ENCODE data around the gene RANBP17. TPM values are rescaled to one million over a fixed set of nuclear protein-coding genes. Genes with fewer than 3 reads are reported as not detected.
A peak's percentile ranks its signal among the peaks of the same experiment; 100 is the strongest.

Gene RANBP17
- total RNA-seq, 1 experiment from 2014 or later: 14.5 TPM

- no peaks in the 10 kb centered on the region for H3K79me2 ChIP-seq (ENCODE audit: low read depth)
- H3K27me3 ChIP-seq (ENCODE audit: insufficient read depth, low read depth): peaks cover 8% of the 10 kb centered on the region; the same call in 1 of the 2 replicates
- H2AFZ ChIP-seq: no peak overlapping the region
- H3K4me1 ChIP-seq (replicated peaks; ENCODE audit: insufficient read depth): no peaks in the 10 kb centered on the region
- no peak overlapping the region for H3K27ac ChIP-seq
- no peaks in the 10 kb centered on the region for H3K36me3 ChIP-seq (ENCODE audit: low read depth)
- intact Hi-C loops (cut with micrococcal nuclease; ENCODE audit: unreplicated experiment): no loop called here
- H3K9me3 ChIP-seq (ENCODE audit: insufficient read depth, low read depth): no peaks in the 10 kb centered on the region
- H3F3A ChIP-seq (ENCODE audit: insufficient read depth, low read depth): no peaks in the 10 kb centered on the region
- H3K9me2 ChIP-seq (ENCODE audit: insufficient read depth): no peaks in the 10 kb centered on the region
- CTCF ChIA-PET: no interaction called here
- POLR2A ChIA-PET (ENCODE audit: unreplicated experiment): no interaction called here
- no peaks in the 10 kb centered on the region for H4K20me1 ChIP-seq (ENCODE audit: insufficient read depth)
- H3K4me3 ChIP-seq: no peak overlapping the region
- BruUV-seq (replicated peaks): no TSS peak
- TF ChIP-seq EZH2 (IDR thresholded peaks at IDR 0.05; ENCODE audit: low read depth) (no peak), CTCF (conservative IDR thresholded peaks at IDR 0.05) (no peak)
- H3K4me2 ChIP-seq: no peak overlapping the region
- DNase-seq: no peak
These were observed 449.1 kb downstream of the RANBP17 start for GRCh38 chr5:171310819-171311321.

- no peak overlapping the region for H2AFZ ChIP-seq
- no peak overlapping the region for H3K27ac ChIP-seq
- no TSS peak for BruUV-seq (replicated peaks)
- no peaks in the 10 kb centered on the region for H3K4me1 ChIP-seq (replicated peaks; ENCODE audit: insufficient read depth)
- no peaks in the 10 kb centered on the region for H3K9me2 ChIP-seq (ENCODE audit: insufficient read depth)
- H3K36me3 ChIP-seq (ENCODE audit: low read depth): no peaks in the 10 kb centered on the region
- peaks cover 8% of the 10 kb centered on the region; the same call in 1 of the 2 replicates for H3K27me3 ChIP-seq (ENCODE audit: insufficient read depth, low read depth)
- no peaks in the 10 kb centered on the region for H3K79me2 ChIP-seq (ENCODE audit: low read depth)
- ChIA-PET POLR2A (ENCODE audit: unreplicated experiment) (no interaction called here), CTCF (no interaction called here)
- H3F3A ChIP-seq (ENCODE audit: insufficient read depth, low read depth): no peaks in the 10 kb centered on the region
- H3K4me2 ChIP-seq: no peak overlapping the region
- peak in 1 of 2 experiments; percentile 25 for DNase-seq
- intact Hi-C loops (cut with micrococcal nuclease; ENCODE audit: unreplicated experiment): no loop called here
- no peaks in the 10 kb centered on the region for H4K20me1 ChIP-seq (ENCODE audit: insufficient read depth)
- H3K9me3 ChIP-seq (ENCODE audit: insufficient read depth, low read depth): no peaks in the 10 kb centered on the region
- TF ChIP-seq EZH2 (IDR thresholded peaks at IDR 0.05; ENCODE audit: low read depth) (no peak), CTCF (conservative IDR thresholded peaks at IDR 0.05) (no peak)
- no peak overlapping the region for H3K4me3 ChIP-seq
These were observed 449.7 kb downstream of the RANBP17 start for GRCh38 chr5:171311322-171312077.

GRCh38 chr5:171312129-171312974 lies 450.5 kb downstream of the RANBP17 start:
- ChIA-PET CTCF (no interaction called here), POLR2A (ENCODE audit: unreplicated experiment) (no interaction called here)
- Histone ChIP-seq H3K9me3 (ENCODE audit: insufficient read depth, low read depth) (no peaks in the 10 kb centered on the region), H3K79me2 (ENCODE audit: low read depth) (no peaks in the 10 kb centered on the region), H3K36me3 (ENCODE audit: low read depth) (no peaks in the 10 kb centered on the region), H3F3A (ENCODE audit: insufficient read depth, low read depth) (no peaks in the 10 kb centered on the region), H3K4me2 (no peak overlapping the region), H3K4me3 (no peak overlapping the region), H2AFZ (no peak overlapping the region), H3K9me2 (ENCODE audit: insufficient read depth) (no peaks in the 10 kb centered on the region), H3K4me1 (replicated peaks; ENCODE audit: insufficient read depth) (no peaks in the 10 kb centered on the region), H3K27me3 (ENCODE audit: insufficient read depth, low read depth) (peaks cover 8% of the 10 kb centered on the region; the same call in 1 of the 2 replicates), H4K20me1 (ENCODE audit: insufficient read depth) (no peaks in the 10 kb centered on the region), H3K27ac (no peak overlapping the region)
- TF ChIP-seq EZH2 (IDR thresholded peaks at IDR 0.05; ENCODE audit: low read depth): no peak
- no peak for TF ChIP-seq CTCF (conservative IDR thresholded peaks at IDR 0.05)
- DNase-seq: no peak
- no TSS peak for BruUV-seq (replicated peaks)
- intact Hi-C loops (cut with micrococcal nuclease; ENCODE audit: unreplicated experiment): no loop called here

Data from PC-9 (cell line).